GM12878 (cell line): ENCODE measurements around the gene PSMC4. TPM values are rescaled to one million over a fixed set of nuclear protein-coding genes. Genes with fewer than 3 reads are reported as not detected.
A peak's percentile ranks its signal among the peaks of the same experiment; 100 is the strongest.

Experiments used
- CBX5 ChIP-seq: sonication (generic); IDR thresholded peaks from 2 replicates; pipeline ENCODE4 v1.6.1; 2016; ENCODE audit warnings: low read depth, moderate library complexity, mild to moderate bottlenecking, inconsistent platforms
- CREB1 ChIP-seq: IDR thresholded peaks from 2 replicates; pipeline ENCODE4 v1.6.1; 2012; ENCODE audit warnings: low read depth, mild to moderate bottlenecking, inconsistent platforms
- KDM1A ChIP-seq: fragments of 200-600 bp; sonication (generic); IDR thresholded peaks from 2 replicates; pipeline ENCODE4 v1.6.1; 2016; ENCODE audit warnings: borderline replicate concordance
- NKRF ChIP-seq: fragments of 450-650 bp; conservative IDR thresholded peaks from 2 replicates; pipeline ENCODE4 v1.6.1; 2017; ENCODE audit warnings: mild to moderate bottlenecking, moderate library complexity
- POLR2A ChIP-seq: IDR thresholded peaks from 2 replicates; pipeline ENCODE4 v1.6.1; 2011; ENCODE audit warnings: low read depth, mild to moderate bottlenecking, low read length
- POLR2AphosphoS5 ChIP-seq: IDR thresholded peaks from 2 replicates; pipeline ENCODE4 v1.6.1; 2011; ENCODE audit warnings: mild to moderate bottlenecking, low read length, inconsistent platforms
- RBBP5 ChIP-seq: fragments of 200-600 bp; sonication (generic); conservative IDR thresholded peaks from 2 replicates; pipeline ENCODE4 v1.6.1; 2016
- SIX5 ChIP-seq: IDR thresholded peaks from 2 replicates; pipeline ENCODE4 v1.6.1; 2011; ENCODE audit warnings: mild to moderate bottlenecking, low read depth, low read length, moderate library complexity; ENCODE audit not compliant: severe bottlenecking
- SMAD1 ChIP-seq: fragments of 450-650 bp; IDR thresholded peaks from 2 replicates; pipeline ENCODE4 v1.6.1; 2018; ENCODE audit warnings: mild to moderate bottlenecking, low read depth; ENCODE audit not compliant: partially characterized antibody
- ZNF274 ChIP-seq: IDR thresholded peaks from one replicate; pipeline ENCODE4 v1.8.0; 2011; ENCODE audit not compliant: insufficient read length, insufficient read depth
- polyA plus RNA-seq, 11 experiments: library from polyadenylated mRNA; depleted of rRNA in 4 of 11; unstranded in 6 of 11; stranded (reverse) in 5 of 11; fragments of >200 nt; fragmentation: Nextera tagmentation in 4 of 11; fragmentation: Illumina TruSeq in 1 of 11; extraction: Ambion mirVana in 4 of 11; extraction: Trizol in 1 of 11; gene quantifications; 1 replicate in 1 of 11; 2 replicates in 10 of 11; pipeline versions ENCODE4 v1.2.1 to v1.2.3, GENCODE V29; 2011 to 2016; ENCODE audit warnings: inconsistent platforms in 2 of 11, missing spikeins in 2 of 11, low read depth in 1 of 11
- total RNA-seq, 4 experiments: library from RNA; depleted of rRNA in 3 of 4; stranded (reverse); fragments of >200 nt in 3 of 4; fragmentation: Illumina TruSeq in 1 of 4; extraction: Trizol in 1 of 4; gene quantifications; 2 replicates each; pipeline versions ENCODE4 v1.2.1 to v1.2.3, GENCODE V29; 2013 to 2021
- TF ChIP-seq, protein P1 (sequence below): fragments of 450-650 bp; formaldehyde crosslinking; IDR thresholded peaks from 2 replicates; pipeline ENCODE4 v1.5.0; 2022; ENCODE audit warnings: mild to moderate bottlenecking, missing genetic modification characterization
- TF ChIP-seq, protein P2 (sequence below): fragments of 450-650 bp; IDR thresholded peaks from 2 replicates; pipeline ENCODE4 v1.6.1; 2017; ENCODE audit warnings: low read depth, mild to moderate bottlenecking, moderate library complexity
- TF ChIP-seq, protein P3 (sequence below): IDR thresholded peaks from 2 replicates; pipeline ENCODE4 v1.6.1; 2012; ENCODE audit warnings: improper control_type of control experiment, low read depth, low read length; ENCODE audit not compliant: insufficient replicate concordance

PSMC4 gene
- total and polyA plus RNA-seq, 10 of the 15 experiments (the other 5 are each of a cell fraction or from before 2014, with no cell fraction given), result 55.2 to 328 (median 127) TPM

DNA sequence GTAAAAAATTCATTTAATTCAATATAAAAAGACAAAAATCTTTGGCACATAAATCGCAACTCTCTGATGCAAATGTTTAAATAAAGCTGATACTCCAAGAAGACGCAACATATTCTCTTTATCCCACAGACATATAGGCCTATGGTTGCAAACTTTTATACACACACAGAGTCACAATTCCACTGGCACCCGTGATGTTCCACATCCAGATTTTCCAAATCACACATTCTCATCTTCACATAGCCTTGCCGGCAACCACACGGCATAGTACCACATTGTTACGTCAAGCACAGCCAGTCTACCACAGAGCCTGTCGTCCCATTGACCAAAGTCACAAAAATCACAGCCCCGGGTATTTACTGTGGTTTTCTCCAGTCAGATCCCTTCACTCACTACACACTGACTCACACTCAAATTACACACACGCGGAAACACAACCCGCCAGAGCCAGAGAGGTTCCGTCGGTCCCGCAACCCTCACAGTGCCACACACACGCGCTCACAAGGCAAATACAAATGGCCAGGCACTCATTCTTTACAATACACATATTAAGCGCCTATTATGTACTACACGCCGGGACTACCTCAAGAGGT is 25.3 kb downstream of the PSMC4 start (continued):
- TF ChIP-seq, protein P1, sequence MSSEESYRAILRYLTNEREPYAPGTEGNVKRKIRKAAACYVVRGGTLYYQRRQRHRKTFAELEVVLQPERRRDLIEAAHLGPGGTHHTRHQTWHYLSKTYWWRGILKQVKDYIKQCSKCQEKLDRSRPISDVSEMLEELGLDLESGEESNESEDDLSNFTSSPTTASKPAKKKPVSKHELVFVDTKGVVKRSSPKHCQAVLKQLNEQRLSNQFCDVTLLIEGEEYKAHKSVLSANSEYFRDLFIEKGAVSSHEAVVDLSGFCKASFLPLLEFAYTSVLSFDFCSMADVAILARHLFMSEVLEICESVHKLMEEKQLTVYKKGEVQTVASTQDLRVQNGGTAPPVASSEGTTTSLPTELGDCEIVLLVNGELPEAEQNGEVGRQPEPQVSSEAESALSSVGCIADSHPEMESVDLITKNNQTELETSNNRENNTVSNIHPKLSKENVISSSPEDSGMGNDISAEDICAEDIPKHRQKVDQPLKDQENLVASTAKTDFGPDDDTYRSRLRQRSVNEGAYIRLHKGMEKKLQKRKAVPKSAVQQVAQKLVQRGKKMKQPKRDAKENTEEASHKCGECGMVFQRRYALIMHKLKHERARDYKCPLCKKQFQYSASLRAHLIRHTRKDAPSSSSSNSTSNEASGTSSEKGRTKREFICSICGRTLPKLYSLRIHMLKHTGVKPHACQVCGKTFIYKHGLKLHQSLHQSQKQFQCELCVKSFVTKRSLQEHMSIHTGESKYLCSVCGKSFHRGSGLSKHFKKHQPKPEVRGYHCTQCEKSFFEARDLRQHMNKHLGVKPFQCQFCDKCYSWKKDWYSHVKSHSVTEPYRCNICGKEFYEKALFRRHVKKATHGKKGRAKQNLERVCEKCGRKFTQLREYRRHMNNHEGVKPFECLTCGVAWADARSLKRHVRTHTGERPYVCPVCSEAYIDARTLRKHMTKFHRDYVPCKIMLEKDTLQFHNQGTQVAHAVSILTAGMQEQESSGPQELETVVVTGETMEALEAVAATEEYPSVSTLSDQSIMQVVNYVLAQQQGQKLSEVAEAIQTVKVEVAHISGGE (CRISPR knock-in tag), result no peak
- TF ChIP-seq CBX5 (no peak), CREB1 (peak; percentile 86), POLR2AphosphoS5 (no peak), SIX5 (no peak), NKRF (no peak; the same call in 1 of the 2 replicates), KDM1A (no peak), ZNF274 (no peak), RBBP5 (no peak), SMAD1 (peak; percentile 37), POLR2A (no peak)
- TF ChIP-seq, protein P2, sequence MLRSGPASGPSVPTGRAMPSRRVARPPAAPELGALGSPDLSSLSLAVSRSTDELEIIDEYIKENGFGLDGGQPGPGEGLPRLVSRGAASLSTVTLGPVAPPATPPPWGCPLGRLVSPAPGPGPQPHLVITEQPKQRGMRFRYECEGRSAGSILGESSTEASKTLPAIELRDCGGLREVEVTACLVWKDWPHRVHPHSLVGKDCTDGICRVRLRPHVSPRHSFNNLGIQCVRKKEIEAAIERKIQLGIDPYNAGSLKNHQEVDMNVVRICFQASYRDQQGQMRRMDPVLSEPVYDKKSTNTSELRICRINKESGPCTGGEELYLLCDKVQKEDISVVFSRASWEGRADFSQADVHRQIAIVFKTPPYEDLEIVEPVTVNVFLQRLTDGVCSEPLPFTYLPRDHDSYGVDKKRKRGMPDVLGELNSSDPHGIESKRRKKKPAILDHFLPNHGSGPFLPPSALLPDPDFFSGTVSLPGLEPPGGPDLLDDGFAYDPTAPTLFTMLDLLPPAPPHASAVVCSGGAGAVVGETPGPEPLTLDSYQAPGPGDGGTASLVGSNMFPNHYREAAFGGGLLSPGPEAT, result peak; percentile 60; the same call in 1 of the 2 replicates
- TF ChIP-seq, protein P3, sequence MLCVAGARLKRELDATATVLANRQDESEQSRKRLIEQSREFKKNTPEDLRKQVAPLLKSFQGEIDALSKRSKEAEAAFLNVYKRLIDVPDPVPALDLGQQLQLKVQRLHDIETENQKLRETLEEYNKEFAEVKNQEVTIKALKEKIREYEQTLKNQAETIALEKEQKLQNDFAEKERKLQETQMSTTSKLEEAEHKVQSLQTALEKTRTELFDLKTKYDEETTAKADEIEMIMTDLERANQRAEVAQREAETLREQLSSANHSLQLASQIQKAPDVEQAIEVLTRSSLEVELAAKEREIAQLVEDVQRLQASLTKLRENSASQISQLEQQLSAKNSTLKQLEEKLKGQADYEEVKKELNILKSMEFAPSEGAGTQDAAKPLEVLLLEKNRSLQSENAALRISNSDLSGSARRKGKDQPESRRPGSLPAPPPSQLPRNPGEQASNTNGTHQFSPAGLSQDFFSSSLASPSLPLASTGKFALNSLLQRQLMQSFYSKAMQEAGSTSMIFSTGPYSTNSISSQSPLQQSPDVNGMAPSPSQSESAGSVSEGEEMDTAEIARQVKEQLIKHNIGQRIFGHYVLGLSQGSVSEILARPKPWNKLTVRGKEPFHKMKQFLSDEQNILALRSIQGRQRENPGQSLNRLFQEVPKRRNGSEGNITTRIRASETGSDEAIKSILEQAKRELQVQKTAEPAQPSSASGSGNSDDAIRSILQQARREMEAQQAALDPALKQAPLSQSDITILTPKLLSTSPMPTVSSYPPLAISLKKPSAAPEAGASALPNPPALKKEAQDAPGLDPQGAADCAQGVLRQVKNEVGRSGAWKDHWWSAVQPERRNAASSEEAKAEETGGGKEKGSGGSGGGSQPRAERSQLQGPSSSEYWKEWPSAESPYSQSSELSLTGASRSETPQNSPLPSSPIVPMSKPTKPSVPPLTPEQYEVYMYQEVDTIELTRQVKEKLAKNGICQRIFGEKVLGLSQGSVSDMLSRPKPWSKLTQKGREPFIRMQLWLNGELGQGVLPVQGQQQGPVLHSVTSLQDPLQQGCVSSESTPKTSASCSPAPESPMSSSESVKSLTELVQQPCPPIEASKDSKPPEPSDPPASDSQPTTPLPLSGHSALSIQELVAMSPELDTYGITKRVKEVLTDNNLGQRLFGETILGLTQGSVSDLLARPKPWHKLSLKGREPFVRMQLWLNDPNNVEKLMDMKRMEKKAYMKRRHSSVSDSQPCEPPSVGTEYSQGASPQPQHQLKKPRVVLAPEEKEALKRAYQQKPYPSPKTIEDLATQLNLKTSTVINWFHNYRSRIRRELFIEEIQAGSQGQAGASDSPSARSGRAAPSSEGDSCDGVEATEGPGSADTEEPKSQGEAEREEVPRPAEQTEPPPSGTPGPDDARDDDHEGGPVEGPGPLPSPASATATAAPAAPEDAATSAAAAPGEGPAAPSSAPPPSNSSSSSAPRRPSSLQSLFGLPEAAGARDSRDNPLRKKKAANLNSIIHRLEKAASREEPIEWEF, result no peak
